T follicular helper cell (primary cell): ENCODE measurements around the gene POU6F2.

ENCODE experiments used
- DNase-seq: peaks from one replicate; pipeline ENCODE4 v3.0.0-alpha.2; 2020; ENCODE audit warnings: low read depth

Gene POU6F2

GRCh38 chr7:39069896-39070881 is 92.5 kb downstream of the POU6F2 start:
- DNase-seq, result no peak

GRCh38 chr7:39071116-39071515 is 93.4 kb downstream of the POU6F2 start:
- DNase-seq, result no peak

- DNase-seq, result no peak
Measured at GRCh38 chr7:39073432-39073831, 95.7 kb downstream of the POU6F2 start.

- no peak for DNase-seq
Measured at GRCh38 chr7:39075210-39075609, 97.5 kb downstream of the POU6F2 start.

GRCh38 chr7:39083781-39084180 is 106.1 kb downstream of the POU6F2 start:
- no peak for DNase-seq

- no peak for DNase-seq
Measured at GRCh38 chr7:39084349-39084748, 106.6 kb downstream of the POU6F2 start.

- no peak for DNase-seq
Measured at GRCh38 chr7:39085189-39085588, 107.5 kb downstream of the POU6F2 start.

GRCh38 chr7:39085590-39086049 is 107.9 kb downstream of the POU6F2 start:
- DNase-seq, result no peak

- no peak for DNase-seq
Measured at GRCh38 chr7:39086638-39087360, 109.1 kb downstream of the POU6F2 start.

GRCh38 chr7:39088730-39089593 is 111.3 kb downstream of the POU6F2 start:
- no peak for DNase-seq

- DNase-seq, result no peak
Measured at GRCh38 chr7:39091145-39091544, 113.4 kb downstream of the POU6F2 start.

GRCh38 chr7:39091774-39092173 is 114.1 kb downstream of the POU6F2 start:
- DNase-seq, result no peak

- DNase-seq, result no peak
Measured at GRCh38 chr7:39094731-39095130, 117.0 kb downstream of the POU6F2 start.

- DNase-seq, result no peak
Measured at GRCh38 chr7:39095875-39096619, 118.3 kb downstream of the POU6F2 start.

- no peak for DNase-seq
Measured at GRCh38 chr7:39098506-39098905, 120.8 kb downstream of the POU6F2 start.

GRCh38 chr7:39099146-39099545 is 121.4 kb downstream of the POU6F2 start:
- DNase-seq, result no peak

- DNase-seq, result no peak
Measured at GRCh38 chr7:39100270-39100669, 122.6 kb downstream of the POU6F2 start.

- DNase-seq, result no peak
Measured at GRCh38 chr7:39102234-39102633, 124.5 kb downstream of the POU6F2 start.

- DNase-seq, result no peak
Measured at GRCh38 chr7:39105720-39106119, 128.0 kb downstream of the POU6F2 start.

GRCh38 chr7:39125846-39126245 is 148.1 kb downstream of the POU6F2 start:
- no peak for DNase-seq

- no peak for DNase-seq
Measured at GRCh38 chr7:39127058-39127457, 149.3 kb downstream of the POU6F2 start.
